WERI-Rb-1 (cell line): ENCODE data around the gene USP46.

ENCODE experiments used
- DNase-seq: peaks from one replicate; pipeline ENCODE4 v3.0.0-alpha.2; 2020
- H3K27ac ChIP-seq: fragments of 250-450 bp; sonication (Bioruptor Pico); 2 replicates; pipeline ENCODE4 v1.5.1; 2020; ENCODE audit warnings: mild to moderate bottlenecking, moderate library complexity
- H3K27me3 ChIP-seq: fragments of 250-450 bp; sonication (Bioruptor Pico); 2 replicates; pipeline ENCODE4 v1.5.1; 2021; ENCODE audit warnings: mild to moderate bottlenecking, low read depth, moderate library complexity; ENCODE audit not compliant: insufficient read depth, severe bottlenecking
- H3K36me3 ChIP-seq: fragments of 250-450 bp; sonication (Bioruptor Pico); 2 replicates; pipeline ENCODE4 v1.5.1; 2020; ENCODE audit warnings: mild to moderate bottlenecking, moderate library complexity
- H3K4me3 ChIP-seq: 2 replicates; pipeline ENCODE4 v1.5.1; 2011; ENCODE audit warnings: low read depth, mild to moderate bottlenecking, control low read depth, low read length
- H3K9me3 ChIP-seq: fragments of 250-450 bp; sonication (Bioruptor Pico); 2 replicates; pipeline ENCODE4 v1.5.1; 2021; ENCODE audit warnings: mild to moderate bottlenecking, moderate library complexity; ENCODE audit not compliant: severe bottlenecking
- TF ChIP-seq, protein P1 (sequence below): IDR thresholded peaks from 2 replicates; pipeline ENCODE4 v1.5.1; 2011; ENCODE audit warnings: low read depth, mild to moderate bottlenecking, control low read depth, inconsistent platforms, low read length

The USP46 gene

DNA sequence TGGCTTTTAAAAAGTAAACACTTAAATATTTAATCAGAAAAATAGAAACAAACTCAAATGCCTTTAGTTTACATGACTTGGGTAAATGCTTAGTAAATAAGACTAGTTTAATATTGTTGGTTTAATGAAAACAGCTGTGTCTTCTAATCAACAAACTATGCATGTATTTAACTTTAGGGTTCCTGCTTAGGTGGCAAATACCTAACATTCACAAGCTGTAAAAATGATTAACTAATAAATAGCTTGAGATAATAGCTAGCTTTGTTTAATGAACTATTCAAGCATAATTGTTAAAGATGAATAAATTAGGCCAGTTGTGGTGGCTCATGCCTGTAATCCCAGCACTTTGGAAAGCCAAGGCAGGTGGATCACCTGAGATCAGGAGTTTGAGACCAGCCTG is 30.0 kb upstream of the USP46 start:
- Histone ChIP-seq H3K4me3 (no peak overlapping the region), H3K27me3 (peaks cover 36% of the 10 kb centered on the region), H3K27ac (no peak overlapping the region), H3K36me3 (no peaks in the 10 kb centered on the region), H3K9me3 (no peaks in the 10 kb centered on the region)
- TF ChIP-seq, protein P1, sequence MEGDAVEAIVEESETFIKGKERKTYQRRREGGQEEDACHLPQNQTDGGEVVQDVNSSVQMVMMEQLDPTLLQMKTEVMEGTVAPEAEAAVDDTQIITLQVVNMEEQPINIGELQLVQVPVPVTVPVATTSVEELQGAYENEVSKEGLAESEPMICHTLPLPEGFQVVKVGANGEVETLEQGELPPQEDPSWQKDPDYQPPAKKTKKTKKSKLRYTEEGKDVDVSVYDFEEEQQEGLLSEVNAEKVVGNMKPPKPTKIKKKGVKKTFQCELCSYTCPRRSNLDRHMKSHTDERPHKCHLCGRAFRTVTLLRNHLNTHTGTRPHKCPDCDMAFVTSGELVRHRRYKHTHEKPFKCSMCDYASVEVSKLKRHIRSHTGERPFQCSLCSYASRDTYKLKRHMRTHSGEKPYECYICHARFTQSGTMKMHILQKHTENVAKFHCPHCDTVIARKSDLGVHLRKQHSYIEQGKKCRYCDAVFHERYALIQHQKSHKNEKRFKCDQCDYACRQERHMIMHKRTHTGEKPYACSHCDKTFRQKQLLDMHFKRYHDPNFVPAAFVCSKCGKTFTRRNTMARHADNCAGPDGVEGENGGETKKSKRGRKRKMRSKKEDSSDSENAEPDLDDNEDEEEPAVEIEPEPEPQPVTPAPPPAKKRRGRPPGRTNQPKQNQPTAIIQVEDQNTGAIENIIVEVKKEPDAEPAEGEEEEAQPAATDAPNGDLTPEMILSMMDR, result no peak
- no peak for DNase-seq

DNA sequence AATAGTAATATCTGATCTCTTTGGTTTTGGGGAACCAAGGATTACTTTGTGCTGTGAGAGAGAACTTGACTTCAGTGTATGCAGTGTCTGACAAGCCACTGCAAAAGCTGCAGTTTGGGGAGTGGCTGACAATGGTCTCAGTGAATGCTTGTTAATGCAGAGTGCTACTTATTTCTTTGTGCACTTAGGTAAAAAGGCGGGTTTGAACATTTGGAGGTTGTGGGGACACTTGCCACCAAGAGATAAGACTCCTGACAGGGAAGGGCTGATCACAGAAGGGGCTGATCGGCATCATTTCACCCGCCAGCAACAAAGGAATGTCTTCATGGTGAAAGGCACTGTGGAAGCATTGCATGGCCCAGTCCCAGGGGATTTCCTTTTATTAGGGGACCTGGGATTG is 28.6 kb upstream of the USP46 start:
- Histone ChIP-seq H3K36me3 (no peaks in the 10 kb centered on the region), H3K27ac (no peak overlapping the region), H3K27me3 (peaks cover 34% of the 10 kb centered on the region), H3K9me3 (no peaks in the 10 kb centered on the region), H3K4me3 (no peak overlapping the region)
- TF ChIP-seq, protein P1, result no peak
- no peak for DNase-seq

DNA sequence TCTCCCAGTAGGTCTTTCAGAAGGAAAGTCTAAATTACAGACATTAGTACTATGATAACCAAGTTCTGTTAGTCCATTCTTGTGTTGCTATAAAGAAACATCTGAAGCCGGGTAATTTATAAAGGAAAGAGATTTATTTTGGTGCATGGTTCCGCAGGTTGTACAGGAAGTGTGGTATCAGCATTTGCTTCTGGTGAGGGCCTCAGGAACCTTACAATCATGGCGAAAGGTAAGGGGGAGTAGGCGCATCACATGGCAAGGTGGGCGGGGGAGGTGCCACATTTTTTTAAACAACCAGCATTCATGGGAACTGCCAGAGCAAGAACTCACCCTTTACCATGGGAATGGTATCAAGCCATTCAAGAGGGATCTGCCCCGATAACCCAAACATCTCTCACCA is 26.2 kb upstream of the USP46 start:
- no peak for DNase-seq
- Histone ChIP-seq H3K4me3 (no peak overlapping the region), H3K27me3 (peaks cover 47% of the 10 kb centered on the region), H3K36me3 (no peaks in the 10 kb centered on the region), H3K9me3 (no peaks in the 10 kb centered on the region), H3K27ac (no peak overlapping the region)
- TF ChIP-seq, protein P1, result no peak

DNA sequence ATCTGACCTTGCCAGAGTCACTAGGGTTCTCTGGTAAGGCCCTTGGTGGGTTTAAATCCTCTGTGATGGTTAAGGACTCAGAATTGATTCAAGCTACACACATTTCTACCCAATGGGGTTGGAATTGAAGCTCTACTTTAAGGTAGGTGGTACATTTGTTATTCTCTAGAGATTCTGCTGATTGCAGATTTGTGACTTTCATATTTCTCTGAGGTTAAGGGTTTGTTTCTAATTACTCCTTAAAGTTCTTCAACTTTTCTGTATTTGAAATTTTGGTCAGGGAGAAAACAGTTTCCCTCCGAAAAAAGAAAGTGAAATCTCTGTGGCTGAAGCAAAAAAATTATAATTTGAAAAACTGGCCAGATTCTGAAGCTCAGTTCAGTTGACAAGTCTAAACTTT is 25.8 kb upstream of the USP46 start:
- H3K4me3 ChIP-seq, result no peak overlapping the region
- no peaks in the 10 kb centered on the region for H3K36me3 ChIP-seq
- no peak for DNase-seq
- TF ChIP-seq, protein P1, result no peak
- no peaks in the 10 kb centered on the region for H3K9me3 ChIP-seq
- no peak overlapping the region for H3K27ac ChIP-seq
- peaks cover 49% of the 10 kb centered on the region for H3K27me3 ChIP-seq

DNA sequence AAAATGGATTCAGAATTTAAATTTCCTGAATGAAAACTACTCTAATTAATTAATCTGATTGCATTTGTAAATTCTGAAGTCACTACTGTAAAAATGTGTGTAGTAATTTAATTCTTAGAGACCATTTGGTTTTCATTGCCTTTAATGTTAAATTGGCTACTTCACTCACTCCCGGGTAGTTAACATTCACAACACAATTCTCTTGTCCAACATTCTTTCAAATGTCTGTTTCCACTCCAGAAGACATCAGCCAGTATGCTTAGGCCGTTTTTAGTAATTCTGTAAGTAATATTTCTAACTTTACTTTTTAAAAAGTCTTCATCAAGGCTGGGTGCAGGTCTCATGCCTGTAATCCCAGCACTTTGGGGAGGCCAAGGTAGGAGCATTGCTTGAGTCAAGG is 21.3 kb upstream of the USP46 start:
- Histone ChIP-seq H3K4me3 (no peak overlapping the region), H3K27me3 (peaks cover 41% of the 10 kb centered on the region), H3K27ac (no peak overlapping the region), H3K36me3 (no peaks in the 10 kb centered on the region), H3K9me3 (no peaks in the 10 kb centered on the region)
- DNase-seq, result no peak
- TF ChIP-seq, protein P1, result no peak

DNA sequence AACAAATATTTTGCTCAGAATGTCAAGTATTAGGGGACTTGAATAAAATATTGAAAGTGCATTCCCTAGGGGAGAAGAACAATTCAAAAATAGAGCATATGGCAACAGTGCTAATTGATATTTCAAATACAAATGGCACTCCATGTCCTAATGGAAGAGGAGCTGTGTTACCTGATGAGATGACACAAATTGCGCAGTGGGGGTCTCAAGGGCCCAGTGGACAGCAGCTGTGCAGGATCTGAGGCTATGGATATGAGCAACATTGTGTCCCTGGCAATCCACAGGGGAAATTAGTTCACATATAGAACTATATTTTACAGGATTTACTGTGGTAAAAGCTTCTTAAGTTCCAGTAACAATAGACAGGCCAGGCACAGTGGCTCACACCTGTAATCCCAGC is 17.4 kb upstream of the USP46 start:
- DNase-seq, result no peak
- H3K9me3 ChIP-seq, result no peaks in the 10 kb centered on the region
- peaks cover 25% of the 10 kb centered on the region for H3K27me3 ChIP-seq
- H3K36me3 ChIP-seq, result no peaks in the 10 kb centered on the region
- TF ChIP-seq, protein P1, result no peak
- no peak overlapping the region for H3K4me3 ChIP-seq
- H3K27ac ChIP-seq, result no peak overlapping the region
